HCT116 (cell line): ENCODE results near the gene CNTD1. TPM values are rescaled to one million over a fixed set of nuclear protein-coding genes. Genes with fewer than 3 reads are reported as not detected.
"Not testable (repeated sequence)": the region's sequence is repeated elsewhere in the genome, so short reads cannot be mapped to it uniquely, and the experiment has no call there.

ENCODE experiments used
- ATAC-seq: fragments of 200-7000 bp; cut with Tn5 transposase; 2 replicates; pipeline ENCODE4 v1.9.1; 2020; ENCODE audit warnings: mild to moderate bottlenecking, moderate library complexity
- BruUV-seq: library from RNA; stranded (reverse); fragments of 400-500 nt; replicated peaks from 2 replicates; lab custom pipeline; 2021; lab: Mats Ljungman, UMichigan
- CTCF ChIA-PET: fragments of 300-600 bp; sonication (Branson Sonifier 250); formaldehyde crosslinking; loops from one replicate; lab custom pipeline; 2021; ENCODE audit warnings: antibody characterized with exemption; lab: Charles Lee
- POLR2A ChIA-PET: fragments of 300-600, 350-600 bp; sonication (Branson Sonifier 250); formaldehyde crosslinking; loops from one replicate; lab custom pipeline; 2021; ENCODE audit warnings: antibody characterized with exemption; lab: Charles Lee
- RAD21 ChIA-PET, 2 experiments: fragments of 300-600 bp; sonication (Branson Sonifier 250); formaldehyde crosslinking; loops; one replicate each; lab custom pipeline; 2023; ENCODE audit warnings: low total read pairs in 2 of 2; ENCODE audit not compliant: uncharacterized antibody in 2 of 2, unreplicated experiment in 2 of 2, low non-redundant PET in 1 of 2; lab: Charles Lee
- DNase-seq: peaks from one replicate; pipeline ENCODE4 v3.0.0-alpha.2; 2010; ENCODE audit warnings: low read depth, low spot score
- H2AFZ ChIP-seq: fragments of 200-600 bp; shearing (Covaris generic), sonication (generic); 2 replicates; pipeline ENCODE4 v1.6.1; 2017; ENCODE audit warnings: low read depth, mixed run types, mixed read lengths, antibody characterized with exemption, low read length; ENCODE audit not compliant: poor library complexity, severe bottlenecking
- H3K27ac ChIP-seq: 2 replicates; pipeline ENCODE4 v1.5.1; 2012; ENCODE audit warnings: low read depth, low read length
- H3K27me3 ChIP-seq: fragments of 200-600 bp; sonication (generic); 2 replicates; pipeline ENCODE4 v1.6.1; 2016; ENCODE audit warnings: mixed run types, low read length, mixed read lengths; ENCODE audit not compliant: insufficient read depth
- H3K36me3 ChIP-seq, 2 experiments: fragments of 200-500 bp in 1 of 2; fragments of 200-600 bp in 1 of 2; sonication (Bioruptor generic) in 1 of 2; sonication (generic) in 1 of 2; 2 replicates each; pipeline versions ENCODE4 v1.5.1 to v1.6.1; 2014 to 2016; ENCODE audit warnings: low read length in 2 of 2, inconsistent platforms in 1 of 2, mixed read lengths in 1 of 2, mixed run types in 1 of 2; ENCODE audit not compliant: insufficient read depth in 2 of 2, control insufficient read depth in 1 of 2
- H3K4me1 ChIP-seq, 2 experiments: fragments of 200-600 bp in 1 of 2; sonication (generic) in 1 of 2; 2 replicates each; pipeline versions ENCODE4 v1.5.1 to v1.6.1; 2012 to 2017; ENCODE audit warnings: low read length in 2 of 2, inconsistent platforms in 1 of 2, mild to moderate bottlenecking in 1 of 2, mixed read lengths in 1 of 2, mixed run types in 1 of 2, moderate library complexity in 1 of 2; ENCODE audit not compliant: insufficient read depth in 2 of 2, control insufficient read depth in 1 of 2
- H3K4me2 ChIP-seq: fragments of 200-600 bp; sonication (generic); 2 replicates; pipeline ENCODE4 v1.6.1; 2017; ENCODE audit warnings: mixed run types, low read length, mixed read lengths
- H3K4me3 ChIP-seq, 2 experiments: fragments of 200-600 bp in 1 of 2; sonication (generic) in 1 of 2; replicated peaks in 1 of 2; 2 replicates each; pipeline ENCODE4 v1.5.1; 2011 to 2016; ENCODE audit warnings: low read length in 2 of 2, control low read depth in 1 of 2, low read depth in 1 of 2, mild to moderate bottlenecking in 1 of 2, mixed read lengths in 1 of 2, mixed run types in 1 of 2
- H3K79me2 ChIP-seq: fragments of 200-600 bp; sonication (generic); 2 replicates; pipeline ENCODE4 v1.6.1; 2017; ENCODE audit warnings: mild to moderate bottlenecking, mixed run types, low read length, moderate library complexity, mixed read lengths; ENCODE audit not compliant: insufficient read depth
- H3K9ac ChIP-seq: fragments of 200-600 bp; sonication (generic); 2 replicates; pipeline ENCODE4 v1.6.1; 2016; ENCODE audit warnings: low read length, mixed read lengths
- H3K9me2 ChIP-seq: fragments of 200-600 bp; sonication (generic), shearing (Covaris generic); 2 replicates; pipeline ENCODE4 v1.6.1; 2017; ENCODE audit warnings: mixed run types, mild to moderate bottlenecking, moderate library complexity; ENCODE audit not compliant: insufficient read depth
- H3K9me3 ChIP-seq, 2 experiments: fragments of 200-500 bp in 1 of 2; fragments of 200-600 bp in 1 of 2; sonication (Bioruptor generic) in 1 of 2; sonication (generic) in 1 of 2; 2 replicates each; pipeline ENCODE4 v1.6.1; 2014 to 2017; ENCODE audit warnings: low read length in 2 of 2, mixed read lengths in 2 of 2, inconsistent platforms in 1 of 2, low read depth in 1 of 2, mild to moderate bottlenecking in 1 of 2, mixed run types in 1 of 2, moderate library complexity in 1 of 2; ENCODE audit not compliant: control insufficient read depth in 1 of 2, insufficient read depth in 1 of 2
- H4K20me1 ChIP-seq: fragments of 200-600 bp; sonication (generic), shearing (Covaris generic); 2 replicates; pipeline ENCODE4 v1.6.1; 2017; ENCODE audit warnings: mixed run types, mild to moderate bottlenecking, moderate library complexity; ENCODE audit not compliant: insufficient read depth
- ATF3 ChIP-seq: IDR thresholded peaks from 2 replicates; pipeline ENCODE4 v1.6.1; 2012
- EGR1 ChIP-seq: IDR thresholded peaks from 2 replicates; pipeline ENCODE4 v1.6.1; 2012; ENCODE audit warnings: low read depth
- EZH2 ChIP-seq: fragments of 200-600 bp; sonication (generic); IDR thresholded peaks from 2 replicates; pipeline ENCODE4 v1.6.1; 2017; ENCODE audit warnings: antibody characterized with exemption, mixed run types
- MAX ChIP-seq: IDR thresholded peaks from 2 replicates; pipeline ENCODE4 v1.6.1; 2012
- POLR2A ChIP-seq: IDR thresholded peaks from 2 replicates; pipeline ENCODE4 v1.7.0; 2011; ENCODE audit warnings: borderline replicate concordance; ENCODE audit not compliant: insufficient read depth, insufficient read length; ENCODE audit errors: extremely low read depth
- YY1 ChIP-seq: IDR thresholded peaks from 2 replicates; pipeline ENCODE4 v1.6.1; 2011; ENCODE audit warnings: low read length, low read depth, moderate library complexity, mild to moderate bottlenecking; ENCODE audit not compliant: insufficient replicate concordance; ENCODE audit errors: extremely low read depth
- ZFX ChIP-seq: fragments of 450-650 bp; IDR thresholded peaks from 2 replicates; pipeline ENCODE4 v1.6.1; 2017
- intact Hi-C: fragments of 100-400 bp; cut with micrococcal nuclease; formaldehyde crosslinking; loops from 2 replicates; pipeline ENCODE4 v1.10.0; 2022
- total RNA-seq: library from RNA; stranded (reverse); gene quantifications from one replicate; pipeline ENCODE4 v1.2.1, GENCODE V29; 2021; ENCODE audit not compliant: unreplicated experiment

The CNTD1 gene
- total RNA-seq, 1 experiment from 2014 or later: not detected

- Histone ChIP-seq H4K20me1 (no peaks in the 10 kb centered on the region), H2AFZ (no peak within 1 kb of the TSS), H3K79me2 (no peaks in the 10 kb centered on the region), H3K4me2 (no peak within 1 kb of the TSS), H3K4me3 (no peak within 1 kb of the TSS), H3K9me2 (no peaks in the 10 kb centered on the region), H3K9ac (no peak within 1 kb of the TSS), H3K36me3 (peaks cover 0 to 3% of the 10 kb centered on the region in 2 experiments; a peak in 2 of 4 replicates), H3K27me3 (no peaks in the 10 kb centered on the region), H3K4me1 (no peaks in the 10 kb centered on the region), H3K27ac (no peak within 1 kb of the TSS), H3K9me3 (no peaks in the 10 kb centered on the region)
- ChIA-PET CTCF (no interaction called here), RAD21 (interaction anchor here in 1 of 2 experiments (0.5 kb wide), 1 partner anchor 99 kb away, joined by 4 read pairs; no protein-coding TSS in a partner anchor), POLR2A (no interaction called here)
- TF ChIP-seq YY1 (no peak), ATF3 (no peak), ZFX (no peak), EZH2 (no peak), POLR2A (no peak), MAX (no peak), EGR1 (no peak)
- ATAC-seq (no peak), DNase-seq (no peak)
- intact Hi-C loops: no loop called here
- no TSS peak for BruUV-seq
Measured at GRCh38 chr17:42850954-42851353, 52.3 kb downstream of the CNTD1 start, which contains the start of gene AOC3. Gene AOC3, plus strand, starts transcription at chr17:42851199. Its CDS starts 145 bp downstream, at chr17:42851344.

- H3K4me1 ChIP-seq, H3K79me2 ChIP-seq, H3K9me2 ChIP-seq, H3K27ac ChIP-seq, H3K9me3 ChIP-seq, H3K9ac ChIP-seq, H3K27me3 ChIP-seq, DNase-seq, H4K20me1 ChIP-seq, ATAC-seq, RAD21 ChIA-PET, CTCF ChIA-PET, intact Hi-C loops, H3K4me2 ChIP-seq, H3K36me3 ChIP-seq, POLR2A ChIA-PET, BruUV-seq, H2AFZ ChIP-seq, H3K4me3 ChIP-seq: not testable (repeated sequence)
Measured at GRCh38 chr17:42851371-42852240, 52.9 kb downstream of the CNTD1 start.
